Effector CD8-positive, alpha-beta T cell (primary cell): Measurements from ENCODE around the gene ZBTB20.

Experiments used
- DNase-seq: peaks from one replicate; lab custom pipeline; 2025; lab: John Stamatoyannopoulos, UW

The ZBTB20 gene

GRCh38 chr3:114375608-114376421, 771.3 kb downstream of the ZBTB20 start:
- no peak for DNase-seq

GRCh38 chr3:114374433-114374990, 772.6 kb downstream of the ZBTB20 start:
- DNase-seq, result no peak

GRCh38 chr3:114370537-114371174, 776.4 kb downstream of the ZBTB20 start:
- no peak for DNase-seq

GRCh38 chr3:114365909-114366308, 781.2 kb downstream of the ZBTB20 start:
- DNase-seq, result no peak

- DNase-seq, result no peak
Measured at GRCh38 chr3:114364806-114365654, 782.1 kb downstream of the ZBTB20 start.

GRCh38 chr3:114363554-114364202, 783.4 kb downstream of the ZBTB20 start:
- DNase-seq, result no peak

GRCh38 chr3:114362815-114363214, 784.3 kb downstream of the ZBTB20 start:
- DNase-seq, result no peak

- DNase-seq, result no peak
Measured at GRCh38 chr3:114361391-114361790, 785.7 kb downstream of the ZBTB20 start.

GRCh38 chr3:114356525-114356924, 790.6 kb downstream of the ZBTB20 start:
- no peak for DNase-seq

GRCh38 chr3:114356066-114356465, 791.0 kb downstream of the ZBTB20 start:
- no peak for DNase-seq

- no peak for DNase-seq
Measured at GRCh38 chr3:114355653-114356052, 791.4 kb downstream of the ZBTB20 start.

- no peak for DNase-seq
Measured at GRCh38 chr3:114351822-114352145, 795.3 kb downstream of the ZBTB20 start.

GRCh38 chr3:114351123-114351821, 795.8 kb downstream of the ZBTB20 start:
- no peak for DNase-seq

- no peak for DNase-seq
Measured at GRCh38 chr3:114350690-114351089, 796.4 kb downstream of the ZBTB20 start.

- no peak for DNase-seq
Measured at GRCh38 chr3:114350271-114350670, 796.8 kb downstream of the ZBTB20 start.

GRCh38 chr3:114344492-114344891, 802.6 kb downstream of the ZBTB20 start:
- no peak for DNase-seq

- DNase-seq, result no peak
Measured at GRCh38 chr3:114338651-114339357, 808.3 kb downstream of the ZBTB20 start.

GRCh38 chr3:114336857-114337256, 810.2 kb downstream of the ZBTB20 start:
- DNase-seq, result no peak

- no peak for DNase-seq
Measured at GRCh38 chr3:114336122-114336697, 810.9 kb downstream of the ZBTB20 start.

GRCh38 chr3:114333923-114334240, 813.2 kb downstream of the ZBTB20 start:
- DNase-seq, result no peak
